ENCODE data around the gene GAGE12D.
"Not testable (repeated sequence)": the region's sequence is repeated elsewhere in the genome, so short reads cannot be mapped to it uniquely, and the experiment has no call there.

GAGE12D gene

GRCh38 chrX:49541433-49541832, at the start of gene GAGE12D:
Gene GAGE12D (plus strand): TSS chrX:49541733. CDS start chrX:49542888, 1,155 bp downstream.
- DNase-seq: not testable (repeated sequence)

- not testable (repeated sequence) for DNase-seq
These were observed 9.7 kb upstream of the GAGE12D start, which contains the start of gene GAGE12C for GRCh38 chrX:49531877-49532276. Gene GAGE12C (plus strand): TSS chrX:49532177. CDS start chrX:49533332, 1,155 bp downstream.

- not testable (repeated sequence) for DNase-seq
These were observed 9.5 kb downstream of the GAGE12D start, which contains the start of gene GAGE12E for GRCh38 chrX:49550989-49551388. Gene GAGE12E (plus strand): TSS chrX:49551289. CDS start chrX:49552444, 1,155 bp downstream.

- not testable (repeated sequence) for DNase-seq
These were observed 19.0 kb downstream of the GAGE12D start, which contains the start of gene GAGE12F for GRCh38 chrX:49560542-49560941. Gene GAGE12F (plus strand): TSS chrX:49560842. CDS start chrX:49561997, 1,155 bp downstream.

GRCh38 chrX:49568728-49569127, 27.2 kb downstream of the GAGE12D start:
- DNase-seq: not testable (repeated sequence)

GRCh38 chrX:49569152-49569551, 27.6 kb downstream of the GAGE12D start:
- not testable (repeated sequence) for DNase-seq

GRCh38 chrX:49570100-49570499, 28.6 kb downstream of the GAGE12D start, which contains the start of gene GAGE12G:
Gene GAGE12G (plus strand): TSS chrX:49570400. CDS start chrX:49571555, 1,155 bp downstream.
- not testable (repeated sequence) for DNase-seq

- DNase-seq: not testable (repeated sequence)
These were observed 38.1 kb downstream of the GAGE12D start, which contains the start of gene GAGE12H for GRCh38 chrX:49579649-49580048. Gene GAGE12H (plus strand): TSS chrX:49579949. CDS start chrX:49581104, 1,155 bp downstream.

GRCh38 chrX:49589196-49589595, 47.7 kb downstream of the GAGE12D start, which contains the start of gene GAGE2A:
Gene GAGE2A (plus strand): TSS chrX:49589496. CDS start chrX:49590651, 1,155 bp downstream.
- DNase-seq: not testable (repeated sequence)

GRCh38 chrX:49589769-49590478, 48.4 kb downstream of the GAGE12D start:
- not testable (repeated sequence) for DNase-seq

- DNase-seq: not testable (repeated sequence)
These were observed 49.0 kb downstream of the GAGE12D start for GRCh38 chrX:49590488-49590887.

Measured in hippocampal formation (tissue), 2 donors.